ENCODE data around the gene BAG3.

The BAG3 gene

GRCh38 chr10:119725517-119725827 lies 74.3 kb downstream of the BAG3 start:
- TF ChIP-seq CTCF (IDR thresholded peaks at IDR 0.05; ENCODE audit: low read depth, low read length, poor library complexity, severe bottlenecking): no peak
- TF ChIP-seq EZH2phosphoT487 (IDR thresholded peaks at IDR 0.05; ENCODE audit: borderline replicate concordance, low read length): no peak
- Histone ChIP-seq H4K20me1 (ENCODE audit: control insufficient read depth, insufficient read depth, low read depth, low read length) (no peaks in the 10 kb centered on the region), H3K79me2 (ENCODE audit: control insufficient read depth, low read length) (peaks cover 31% of the 10 kb centered on the region), H3K9me2 (replicated peaks; ENCODE audit: control insufficient read depth, low read length) (no peaks in the 10 kb centered on the region), H3K9me3 (ENCODE audit: control insufficient read depth, insufficient read depth, low read length) (no peaks in the 10 kb centered on the region), H3K4me2 (ENCODE audit: low read length) (peak overlapping the region; percentile 99), H3F3A (ENCODE audit: control insufficient read depth, insufficient read depth) (peaks cover 17% of the 10 kb centered on the region), H3K36me3 (ENCODE audit: control insufficient read depth, low read length) (no peaks in the 10 kb centered on the region), H3K4me1 (ENCODE audit: control insufficient read depth, low read length) (peaks cover 44% of the 10 kb centered on the region), H3K27me3 (ENCODE audit: control insufficient read depth, low read length) (no peaks in the 10 kb centered on the region), H3K27ac (ENCODE audit: low read depth, low read length) (peak overlapping the region; percentile 64), H3K4me3 (ENCODE audit: low read length) (peak overlapping the region; percentile 94)

GRCh38 chr10:119725828-119726675 lies 74.9 kb downstream of the BAG3 start, which contains the start of gene INPP5F:
TSS of gene INPP5F (plus strand) at chr10:119726050. CDS start at chr10:119726263, 213 bp downstream.
- Histone ChIP-seq H3F3A (ENCODE audit: control insufficient read depth, insufficient read depth) (peaks cover 17% of the 10 kb centered on the region), H3K4me1 (ENCODE audit: control insufficient read depth, low read length) (peaks cover 44% of the 10 kb centered on the region), H3K9me2 (replicated peaks; ENCODE audit: control insufficient read depth, low read length) (no peaks in the 10 kb centered on the region), H3K9me3 (ENCODE audit: control insufficient read depth, insufficient read depth, low read length) (no peaks in the 10 kb centered on the region), H3K36me3 (ENCODE audit: control insufficient read depth, low read length) (no peaks in the 10 kb centered on the region), H3K4me3 (ENCODE audit: low read length) (peak within 1 kb of the TSS; percentile 94), H3K27me3 (ENCODE audit: control insufficient read depth, low read length) (no peaks in the 10 kb centered on the region), H3K4me2 (ENCODE audit: low read length) (peak within 1 kb of the TSS; percentile 99), H4K20me1 (ENCODE audit: control insufficient read depth, insufficient read depth, low read depth, low read length) (no peaks in the 10 kb centered on the region), H3K79me2 (ENCODE audit: control insufficient read depth, low read length) (peaks cover 31% of the 10 kb centered on the region), H3K27ac (ENCODE audit: low read depth, low read length) (peak within 1 kb of the TSS; percentile 64)
- TF ChIP-seq EZH2phosphoT487 (IDR thresholded peaks at IDR 0.05; ENCODE audit: borderline replicate concordance, low read length): no peak
- no peak for TF ChIP-seq CTCF (IDR thresholded peaks at IDR 0.05; ENCODE audit: low read depth, low read length, poor library complexity, severe bottlenecking)

- Histone ChIP-seq H3K9me2 (replicated peaks; ENCODE audit: control insufficient read depth, low read length) (no peaks in the 10 kb centered on the region), H3K27me3 (ENCODE audit: control insufficient read depth, low read length) (no peaks in the 10 kb centered on the region), H3F3A (ENCODE audit: control insufficient read depth, insufficient read depth) (peaks cover 17% of the 10 kb centered on the region), H3K36me3 (ENCODE audit: control insufficient read depth, low read length) (no peaks in the 10 kb centered on the region), H3K4me1 (ENCODE audit: control insufficient read depth, low read length) (peaks cover 44% of the 10 kb centered on the region), H3K79me2 (ENCODE audit: control insufficient read depth, low read length) (peaks cover 31% of the 10 kb centered on the region), H3K4me2 (ENCODE audit: low read length) (peak overlapping the region; percentile 90), H3K27ac (ENCODE audit: low read depth, low read length) (no peak overlapping the region), H4K20me1 (ENCODE audit: control insufficient read depth, insufficient read depth, low read depth, low read length) (no peaks in the 10 kb centered on the region), H3K9me3 (ENCODE audit: control insufficient read depth, insufficient read depth, low read length) (no peaks in the 10 kb centered on the region), H3K4me3 (ENCODE audit: low read length) (peak overlapping the region; percentile 94)
- TF ChIP-seq CTCF (IDR thresholded peaks at IDR 0.05; ENCODE audit: low read depth, low read length, poor library complexity, severe bottlenecking) (no peak), EZH2phosphoT487 (IDR thresholded peaks at IDR 0.05; ENCODE audit: borderline replicate concordance, low read length) (no peak)
Observed at GRCh38 chr10:119726676-119727261, 75.6 kb downstream of the BAG3 start.

Measured in DOHH2 (cell line).